GM19035 (cell line): ENCODE measurements around the gene RBMS1.

ENCODE experiments used
- ATAC-seq: cut with Tn5 transposase; IDR thresholded peaks from one replicate; pipeline ENCODE4 v1.9.1; 2021; ENCODE audit not compliant: unreplicated experiment

RBMS1 gene

DNA sequence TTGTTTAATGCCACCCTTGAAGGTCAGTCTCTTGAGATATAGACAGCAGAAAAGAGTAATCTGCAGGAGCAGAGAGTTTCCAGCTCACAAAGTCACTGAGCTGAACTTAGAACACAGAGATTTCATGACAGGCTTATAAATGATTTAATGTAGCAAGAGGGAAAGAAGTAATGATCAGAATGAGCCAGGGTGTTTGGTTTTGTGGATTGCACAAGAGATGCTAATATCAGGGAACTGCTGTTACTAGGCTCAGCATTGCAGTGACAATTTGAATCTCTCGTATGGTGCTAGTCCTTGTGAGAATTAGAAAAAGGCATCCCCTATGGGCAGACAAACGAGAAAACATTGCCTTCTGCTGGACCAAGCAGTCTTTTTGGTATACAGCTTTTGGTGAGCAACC, 231.9 kb downstream of the RBMS1 start:
- ATAC-seq = no peak

DNA sequence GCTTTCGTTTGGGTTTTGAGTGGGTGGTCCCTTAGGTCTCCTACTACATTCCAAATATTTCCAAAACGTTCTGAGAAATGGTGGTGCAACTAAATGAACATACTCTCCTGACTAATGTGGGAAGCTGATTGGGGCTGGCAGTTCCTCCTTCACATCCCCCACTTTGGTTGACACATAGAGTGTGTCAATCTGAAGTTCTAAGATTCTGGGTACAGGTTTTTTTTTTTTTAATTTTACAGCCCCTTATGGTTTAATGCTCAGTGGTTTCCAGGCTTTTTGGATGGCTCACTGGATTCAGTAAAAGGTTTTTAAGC, 235.2 kb downstream of the RBMS1 start:
- ATAC-seq = no peak

- no peak for ATAC-seq
These were observed 235.7 kb downstream of the RBMS1 start for GRCh38 chr2:160257743-160258491.

DNA sequence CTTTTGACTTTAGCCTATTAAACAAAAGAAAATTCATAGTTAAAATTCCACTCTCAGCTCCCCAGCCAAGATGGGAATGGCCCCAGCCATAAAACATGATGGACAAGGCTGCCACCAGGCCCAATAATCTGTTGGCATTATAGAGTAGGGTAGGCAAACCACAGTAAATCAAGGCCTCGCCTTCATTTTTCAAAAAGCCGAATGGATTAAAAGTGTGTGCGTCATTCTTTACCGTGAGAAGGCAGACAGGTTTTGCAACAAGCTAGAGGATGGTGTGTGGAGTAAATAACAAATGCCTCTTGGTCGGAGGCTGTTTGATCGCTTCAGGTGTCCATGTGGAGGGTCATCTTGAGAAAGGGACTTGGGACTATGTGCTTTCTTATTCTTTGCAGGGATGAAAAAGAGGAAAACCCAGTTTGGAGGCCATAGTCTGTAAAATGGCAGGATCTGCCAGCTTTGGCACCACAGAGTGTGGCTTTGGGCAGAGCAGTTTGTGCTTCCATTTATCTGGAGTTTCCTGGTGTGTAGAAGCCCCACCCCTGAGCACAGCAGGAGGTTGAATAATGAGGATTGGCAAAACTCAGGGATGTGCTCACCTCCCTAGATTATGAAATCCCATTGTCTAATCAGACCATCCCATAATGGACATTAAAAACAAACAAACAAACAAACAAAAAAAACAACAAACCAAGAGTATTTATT, 236.4 kb downstream of the RBMS1 start:
- ATAC-seq = no peak

- ATAC-seq = no peak
These were observed 237.1 kb downstream of the RBMS1 start for GRCh38 chr2:160256507-160256906.

DNA sequence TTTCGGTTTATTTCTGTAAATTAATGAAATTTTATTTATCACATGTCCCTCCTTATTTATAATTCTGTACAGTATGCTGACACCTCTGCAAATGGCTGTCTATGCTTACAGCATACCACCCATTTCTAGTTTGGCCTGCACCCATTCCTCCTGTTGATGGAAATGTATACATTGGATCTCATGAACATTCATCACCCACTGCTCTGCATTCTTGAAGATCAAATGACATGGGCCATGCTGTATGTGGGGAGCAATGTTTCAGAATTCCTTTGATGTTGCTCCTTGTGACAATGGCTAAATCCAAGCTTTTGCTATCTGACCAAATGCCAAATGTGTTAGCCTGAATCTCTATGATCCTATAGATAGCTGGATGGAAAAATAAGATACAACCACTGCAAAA, 238.2 kb downstream of the RBMS1 start:
- ATAC-seq = no peak

DNA sequence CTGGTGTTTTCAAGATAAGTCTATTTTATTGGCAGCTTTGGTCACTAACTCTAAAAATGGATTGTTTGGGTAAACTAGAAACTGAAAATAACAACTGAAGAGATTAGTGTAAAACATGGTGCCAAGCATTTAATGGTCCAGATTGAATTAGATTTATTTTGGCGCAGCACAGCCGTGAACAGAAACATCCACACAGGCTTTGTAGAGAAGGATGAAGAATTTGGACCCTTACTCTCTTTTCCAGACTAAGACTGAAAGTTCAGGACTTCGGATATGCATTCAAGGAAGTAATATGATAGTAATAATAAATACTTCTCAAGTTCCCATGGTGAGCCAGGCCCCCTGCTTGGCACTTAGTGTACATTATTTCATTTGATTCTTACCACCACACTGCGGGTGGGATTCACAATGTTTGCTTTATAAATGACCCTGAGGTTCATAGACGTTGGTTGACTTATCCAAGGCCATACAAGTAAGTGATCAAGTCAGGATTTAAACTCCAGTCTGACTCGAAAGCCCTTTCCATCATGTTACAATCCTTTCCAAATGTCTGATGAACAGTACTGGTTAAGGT, 239.3 kb downstream of the RBMS1 start:
- no peak for ATAC-seq

GRCh38 chr2:160253440-160254188, 240.0 kb downstream of the RBMS1 start:
- ATAC-seq = no peak

GRCh38 chr2:160252900-160253299, 240.7 kb downstream of the RBMS1 start:
- no peak for ATAC-seq

DNA sequence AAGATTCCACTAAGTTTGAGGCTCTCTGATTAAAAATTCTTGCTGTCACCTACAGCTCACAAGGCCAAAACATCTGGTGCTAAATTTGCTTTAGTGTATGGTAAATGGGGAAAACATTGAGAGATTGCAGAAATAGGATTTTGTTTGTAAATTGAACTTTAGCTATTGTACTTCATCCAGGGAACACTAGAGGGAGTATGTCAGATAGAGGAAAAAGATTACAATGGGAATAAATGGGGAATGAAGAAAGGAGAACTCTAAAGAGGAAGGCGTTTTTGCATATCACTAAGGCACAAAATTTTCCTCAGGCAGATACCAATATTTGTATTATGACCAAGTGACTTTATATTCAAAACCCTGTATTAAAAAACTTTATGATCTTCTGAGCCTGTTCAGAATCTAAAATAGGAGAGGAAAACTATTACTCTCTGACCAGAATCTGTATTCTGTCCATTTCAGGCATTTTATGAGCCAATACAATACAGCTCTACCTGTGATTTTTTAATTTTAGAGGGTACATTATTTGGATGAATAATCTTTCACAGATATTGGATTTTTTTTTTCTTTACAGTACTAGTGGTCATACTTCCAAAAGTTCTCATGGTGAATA, 241.2 kb downstream of the RBMS1 start:
- no peak for ATAC-seq

GRCh38 chr2:160251569-160251968, 242.0 kb downstream of the RBMS1 start:
- no peak for ATAC-seq

- no peak for ATAC-seq
These were observed 243.7 kb downstream of the RBMS1 start for GRCh38 chr2:160249876-160250275.

GRCh38 chr2:160247296-160248035, 246.1 kb downstream of the RBMS1 start:
- no peak for ATAC-seq

GRCh38 chr2:160246356-160246755, 247.3 kb downstream of the RBMS1 start:
- ATAC-seq = no peak

DNA sequence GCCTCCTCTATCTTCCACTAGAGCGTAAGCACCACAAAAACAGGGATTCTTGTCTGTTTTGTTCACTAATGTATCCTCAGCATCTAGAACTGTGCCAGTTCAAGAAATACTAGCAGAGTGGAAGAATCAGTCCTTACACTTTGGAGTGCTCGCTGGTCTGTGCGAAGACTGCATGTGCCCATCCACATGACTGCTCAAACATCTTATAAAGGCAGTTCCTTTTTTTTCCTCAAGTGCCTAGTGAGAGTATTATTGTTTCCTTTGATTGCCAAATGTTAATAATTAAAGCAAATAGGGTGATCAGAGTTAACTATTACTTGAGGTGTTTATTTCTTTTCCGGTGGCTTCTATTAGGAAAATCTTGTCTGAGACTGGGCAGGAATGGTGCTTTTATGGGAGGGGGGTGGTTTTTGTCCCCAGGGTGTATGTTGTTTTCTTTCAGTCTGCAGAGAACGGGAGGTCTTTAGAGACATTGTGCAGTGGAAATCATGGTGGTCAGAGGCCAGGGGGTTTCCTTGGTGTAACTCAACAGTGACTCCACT, 247.9 kb downstream of the RBMS1 start:
- no peak for ATAC-seq

DNA sequence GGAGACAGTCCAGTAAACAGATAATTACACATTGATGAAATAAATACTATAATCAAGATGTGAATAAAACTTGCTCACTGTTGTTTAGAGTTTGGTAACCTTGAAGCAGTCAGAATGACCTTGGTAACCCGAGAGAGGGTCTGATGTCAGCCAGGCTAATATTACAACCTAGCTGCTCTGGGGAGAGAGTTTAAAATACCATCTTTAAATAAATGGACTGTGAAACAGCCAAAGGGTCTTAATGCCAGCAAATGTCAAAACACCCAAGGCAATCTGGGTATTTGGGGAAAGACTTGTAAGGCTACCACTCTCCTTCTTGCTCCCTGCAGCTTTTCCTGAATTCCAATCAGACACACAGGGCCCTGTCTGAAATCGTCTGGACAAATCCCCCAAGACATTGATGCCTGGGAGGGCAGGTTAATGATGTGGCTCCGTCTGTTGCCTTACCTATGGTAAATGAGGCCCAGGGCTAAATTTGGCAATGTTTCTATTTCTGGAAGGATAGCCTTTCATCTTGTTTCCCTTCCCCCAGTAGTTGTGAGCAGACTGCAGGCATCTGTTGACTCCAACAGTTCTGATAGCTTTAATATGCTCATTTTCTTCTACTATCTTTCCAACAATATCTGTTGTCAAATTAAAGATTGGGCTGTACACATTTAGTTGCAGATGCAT, 250.6 kb downstream of the RBMS1 start:
- no peak for ATAC-seq

DNA sequence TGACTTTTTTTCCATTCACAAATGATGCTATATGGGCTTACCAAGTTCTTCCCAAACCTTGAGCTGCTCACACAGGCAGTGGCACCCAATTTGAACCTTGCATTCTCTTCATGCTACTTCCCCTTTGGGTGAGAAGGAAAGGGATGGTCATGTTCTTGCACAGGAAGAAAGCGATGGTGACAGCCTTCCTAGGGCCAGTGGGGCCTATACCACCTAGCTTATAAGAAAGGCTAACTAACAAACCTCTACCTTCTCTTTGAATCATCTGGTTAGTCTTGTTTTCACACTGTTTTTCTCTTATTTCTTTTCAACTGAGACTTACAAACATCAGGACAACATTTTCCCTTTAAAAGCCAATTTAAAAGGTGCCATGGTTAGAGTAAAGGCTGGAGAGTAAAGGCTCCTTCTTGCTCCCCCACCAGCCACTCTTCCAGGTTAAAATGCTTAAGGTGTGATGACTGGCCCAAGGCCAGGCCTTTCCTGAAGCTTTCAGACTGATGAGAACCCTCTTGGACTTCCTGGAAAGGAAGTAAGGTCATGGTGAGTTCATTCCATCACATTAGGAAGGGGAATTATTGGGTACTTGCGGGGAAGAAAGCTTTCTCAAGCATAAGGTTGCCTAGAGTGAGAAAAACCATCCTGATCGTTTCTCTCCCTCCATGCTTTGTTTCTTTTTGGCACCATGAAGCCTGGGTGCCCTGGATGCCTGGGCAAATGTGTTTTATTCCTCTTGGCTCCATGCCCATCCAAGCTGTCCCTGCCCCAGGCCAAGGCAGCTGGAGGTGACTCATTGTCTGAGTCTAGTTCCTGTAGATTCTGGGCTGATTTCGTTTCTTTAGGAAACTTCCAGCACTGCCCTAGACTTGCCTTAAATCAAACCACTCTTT, 252.1 kb downstream of the RBMS1 start:
- no peak for ATAC-seq

DNA sequence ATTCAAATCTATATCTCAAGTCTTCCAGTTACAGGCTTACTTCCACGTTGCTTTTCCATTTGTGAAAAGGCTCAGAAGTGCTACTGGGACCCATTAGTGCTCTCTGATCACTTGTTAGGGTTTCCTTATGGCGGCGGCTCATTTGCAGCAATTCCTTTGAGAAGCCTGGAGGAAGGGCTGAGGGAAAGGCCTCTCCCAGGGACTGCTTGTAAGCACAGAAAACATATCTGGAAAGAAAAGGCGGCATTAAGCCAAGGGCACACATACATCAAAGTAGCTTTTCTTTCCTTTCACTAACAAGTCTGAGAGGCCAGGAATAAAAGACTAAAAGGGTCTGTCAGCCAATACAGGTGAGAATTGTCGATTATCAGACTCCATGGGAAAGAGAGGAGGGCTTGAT, 254.2 kb downstream of the RBMS1 start:
- no peak for ATAC-seq

- ATAC-seq = no peak
These were observed 255.2 kb downstream of the RBMS1 start for GRCh38 chr2:160238392-160238791.
